Islet of Langerhans (tissue), 1 donor: Measurements from ENCODE around the gene GBX1.

Experiments used
- FAIRE-seq: peaks from one replicate; lab custom pipeline; 2011; peaks lifted over from hg19 to GRCh38; lab: Jason Lieb, UNC

The GBX1 gene

DNA sequence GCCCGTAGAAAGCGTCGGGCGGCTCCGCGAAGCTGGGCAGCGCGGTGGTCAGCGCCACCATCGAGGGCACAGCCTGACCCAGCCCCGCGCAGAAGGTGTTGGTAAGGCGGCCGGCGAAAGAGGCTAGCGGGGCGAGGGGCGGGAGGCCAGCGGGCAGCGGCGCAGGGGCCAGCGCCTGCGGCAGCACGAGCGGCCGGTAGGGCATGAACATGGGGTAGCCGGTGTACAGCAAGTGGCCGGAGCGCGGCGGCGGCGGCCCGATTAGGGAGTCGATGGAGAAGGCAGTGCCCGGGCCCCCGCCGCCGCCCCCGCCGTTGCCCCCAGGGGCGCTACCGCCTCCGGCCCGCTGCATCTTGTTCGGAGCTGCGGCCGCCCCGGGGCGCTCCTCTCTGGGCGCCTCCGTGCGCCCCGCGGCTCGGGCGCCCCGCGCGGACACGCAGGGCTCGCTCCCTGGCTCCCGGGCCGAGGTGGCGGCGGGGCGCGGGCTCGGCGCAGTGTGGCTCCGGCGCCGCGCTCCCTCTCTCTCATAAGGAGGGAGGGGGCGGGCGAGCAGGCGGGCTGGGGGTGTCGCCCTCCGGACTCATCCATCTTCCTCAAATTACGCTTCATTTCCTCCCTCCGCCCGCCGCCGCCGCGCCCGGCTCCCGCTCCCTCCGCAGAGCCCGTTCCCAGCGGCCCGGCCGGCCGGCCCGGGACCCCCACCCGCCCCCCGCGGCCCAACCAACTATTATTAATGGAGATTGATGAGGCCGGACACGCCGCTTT, at the start of gene GBX1:
Gene GBX1 (minus strand): TSS at position 498 of the 765 bp plus-strand sequence. CDS start 146 bp downstream, at position 352.
- no peak for FAIRE-seq

DNA sequence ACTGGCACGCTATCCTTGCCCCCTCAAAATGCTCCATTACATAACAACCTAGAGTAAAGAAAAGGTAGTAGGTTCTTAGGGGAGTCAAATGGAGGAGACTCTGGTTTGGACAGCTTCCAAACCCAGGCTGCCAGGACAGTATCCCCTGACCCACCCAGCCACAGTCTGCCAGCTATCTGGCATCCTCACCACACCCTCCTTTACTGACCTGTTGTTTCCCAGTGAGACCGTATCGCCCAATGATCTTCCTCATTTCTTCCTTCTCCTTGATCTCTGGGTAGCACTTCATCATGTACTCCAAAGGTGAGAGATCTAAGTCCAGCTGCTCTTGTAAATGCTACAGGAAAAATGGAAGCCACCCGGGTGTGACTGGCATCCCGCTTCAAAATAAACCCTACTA, 47.9 kb upstream of the GBX1 start:
- FAIRE-seq = no peak

DNA sequence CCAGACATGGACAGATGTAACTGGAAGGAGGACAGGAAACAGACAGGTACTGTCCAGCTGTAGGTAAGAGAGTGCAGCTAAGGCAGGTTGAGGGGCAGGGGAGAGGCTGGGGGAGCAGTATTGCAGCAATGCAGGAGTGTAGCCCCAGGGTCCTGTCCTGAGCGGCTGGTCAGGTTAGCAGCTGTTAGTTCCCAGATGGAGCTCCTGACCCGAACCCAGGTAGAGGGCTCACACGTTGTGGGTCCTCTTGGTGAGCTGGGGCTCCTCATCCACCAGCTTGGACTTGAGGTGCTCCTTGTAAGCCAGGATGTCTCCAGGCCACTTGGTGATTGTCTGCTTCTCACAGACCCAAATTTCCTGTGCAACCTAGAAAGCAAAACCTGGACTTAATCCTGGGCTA, 46.3 kb upstream of the GBX1 start:
- FAIRE-seq = no peak

DNA sequence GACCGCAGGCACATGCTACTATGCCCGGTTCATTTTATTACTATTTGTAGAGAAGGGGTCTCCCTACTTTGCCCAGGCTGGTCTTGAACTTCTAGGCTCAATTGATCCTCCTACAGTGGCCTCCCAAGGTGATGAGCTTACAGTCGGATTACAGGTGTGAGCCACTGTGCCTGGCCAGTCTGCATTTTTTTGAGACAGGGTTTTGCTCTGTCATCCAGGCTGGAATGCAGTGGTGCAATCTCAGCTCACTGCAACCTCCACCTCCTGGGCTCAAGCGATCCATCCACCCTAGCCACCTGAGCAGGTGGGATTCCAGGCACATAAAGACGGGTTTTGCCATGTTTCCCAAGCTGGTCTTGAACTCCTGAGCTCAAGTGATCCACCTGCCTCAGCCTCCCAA, 45.1 kb upstream of the GBX1 start:
- FAIRE-seq = no peak

DNA sequence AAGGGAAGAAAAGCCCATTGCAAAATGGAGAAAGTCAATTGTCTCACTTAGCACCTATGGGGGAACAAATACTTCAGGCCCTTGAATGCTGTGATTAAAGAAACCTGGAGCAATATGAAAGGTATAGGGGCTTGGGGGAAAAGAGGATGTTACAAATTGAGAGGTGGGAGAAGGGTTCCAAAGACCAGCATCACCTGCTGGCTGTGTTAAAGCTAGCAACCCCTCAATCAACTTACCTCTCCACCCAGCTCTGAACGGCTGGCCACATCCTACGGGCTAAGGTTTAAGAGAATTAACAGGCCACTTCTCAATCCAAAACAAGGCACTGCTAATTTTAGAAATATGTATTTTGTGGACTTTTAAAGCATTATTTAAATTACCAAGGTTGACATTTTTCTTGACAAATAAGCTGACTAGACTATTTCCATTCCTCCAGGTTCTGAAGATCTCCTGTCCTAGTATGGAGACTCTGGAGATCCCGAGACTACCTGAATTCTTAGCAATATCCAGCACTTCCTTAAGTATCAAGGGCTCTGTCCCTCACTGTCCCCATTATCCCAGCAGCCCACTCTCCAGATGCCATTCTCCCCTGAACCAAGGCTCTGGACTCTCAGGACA, 43.8 kb upstream of the GBX1 start:
- FAIRE-seq = no peak

DNA sequence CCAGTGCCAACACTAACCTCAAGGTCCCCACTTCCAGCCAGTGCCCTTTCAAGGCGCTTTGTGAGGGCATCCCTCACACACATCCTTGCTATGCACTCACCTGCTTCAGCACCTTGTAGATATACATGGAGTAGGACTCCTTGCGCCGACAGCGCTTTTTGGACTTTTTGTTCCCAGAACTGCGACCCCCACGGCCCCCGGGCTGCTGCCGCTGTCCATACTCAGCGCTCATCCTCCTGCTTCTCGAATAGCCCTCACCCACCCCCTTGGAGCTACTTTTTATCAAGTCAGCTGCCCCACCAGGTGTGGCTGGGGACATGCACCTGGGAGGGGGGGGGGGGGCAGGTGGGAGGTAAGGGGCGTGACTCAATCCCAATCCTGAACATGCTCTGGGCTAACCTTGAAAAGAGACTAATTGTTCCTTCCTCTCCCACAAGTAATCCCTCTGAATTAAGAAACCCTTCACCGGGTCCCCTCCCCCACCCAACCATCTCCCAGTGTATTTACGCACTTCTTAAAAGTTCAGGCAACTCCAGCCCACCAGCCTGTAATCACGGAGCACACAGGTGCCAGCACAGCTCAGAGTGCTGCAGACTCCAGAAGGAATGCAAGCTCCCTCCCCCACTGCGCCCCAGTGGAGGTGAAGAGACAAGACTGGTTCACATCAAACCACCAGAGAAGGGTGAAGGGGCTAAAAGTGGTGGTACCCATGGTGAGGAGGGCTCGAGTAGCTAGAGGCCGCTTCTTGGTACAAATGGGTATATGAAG, 42.8 kb upstream of the GBX1 start, which contains the start of gene H2BK1:
Gene H2BK1 (minus strand): TSS at position 402 of the 768 bp plus-strand sequence. CDS start 170 bp downstream, at position 232.
- FAIRE-seq = no peak

DNA sequence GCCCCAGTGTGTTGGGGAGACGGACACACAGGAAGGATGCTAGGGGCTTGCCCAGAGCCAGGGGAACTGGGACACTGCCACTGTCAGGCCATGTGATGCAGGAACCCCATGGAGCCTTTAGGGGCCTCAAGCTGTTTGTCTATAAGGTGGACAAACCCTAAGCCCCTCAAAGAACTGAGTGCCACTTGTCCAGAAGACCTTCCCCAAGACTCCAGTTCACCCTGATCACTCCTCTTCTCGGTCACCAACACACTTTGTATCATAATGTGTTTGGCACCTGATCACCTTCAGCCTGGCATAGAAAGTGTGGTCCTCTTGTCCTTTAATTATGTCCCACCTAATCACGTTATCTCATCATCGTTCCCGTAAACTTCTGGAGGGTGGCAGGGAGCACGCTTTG, 42.1 kb upstream of the GBX1 start:
- FAIRE-seq = no peak

DNA sequence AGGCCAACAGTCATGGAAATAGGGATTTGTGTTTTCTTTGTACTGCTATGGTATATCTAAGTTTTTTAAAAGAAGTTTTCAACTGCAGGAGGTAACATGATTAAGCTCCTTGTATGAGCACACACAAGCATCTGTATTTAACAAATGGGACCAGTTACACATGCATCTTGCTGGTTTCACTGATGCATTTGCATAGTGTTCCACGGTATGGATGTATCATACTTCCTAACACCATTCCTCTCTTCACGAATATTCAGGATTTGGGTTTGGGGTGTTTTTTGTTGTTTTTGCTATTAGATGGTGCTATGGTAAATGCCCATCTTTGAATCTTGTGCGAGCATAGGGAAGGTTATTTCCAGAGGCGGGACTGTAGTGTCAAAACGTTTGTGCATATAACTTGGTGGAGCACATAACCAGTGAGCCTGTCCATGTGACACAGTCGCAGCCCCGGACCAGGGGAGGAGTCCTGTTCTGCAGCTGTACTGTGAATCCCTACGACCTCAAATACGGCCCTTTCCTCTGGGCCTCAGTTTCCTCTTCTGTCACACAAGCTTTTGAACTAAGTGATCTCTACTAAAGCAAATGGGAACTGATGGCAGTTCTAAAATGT, 40.9 kb upstream of the GBX1 start:
- no peak for FAIRE-seq

DNA sequence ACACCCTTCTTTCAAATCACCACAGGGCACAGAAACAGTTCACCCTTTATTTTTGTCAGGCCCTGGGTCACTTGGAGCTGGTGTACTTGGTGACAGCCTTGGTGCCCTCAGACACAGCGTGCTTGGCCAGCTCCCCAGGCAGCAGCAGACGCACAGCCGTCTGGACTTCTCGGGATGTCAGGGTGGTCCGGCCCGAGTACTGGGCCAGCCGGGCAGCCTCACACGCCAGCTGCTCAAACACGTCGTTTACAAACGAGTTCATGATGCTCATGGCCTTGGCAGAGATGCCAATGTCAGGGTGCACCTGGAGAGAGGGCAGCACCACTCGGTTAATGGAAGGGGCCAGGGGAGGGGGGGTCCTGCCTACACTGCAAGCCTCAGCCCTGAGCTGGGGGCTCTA, 40.3 kb upstream of the GBX1 start:
- FAIRE-seq = no peak

DNA sequence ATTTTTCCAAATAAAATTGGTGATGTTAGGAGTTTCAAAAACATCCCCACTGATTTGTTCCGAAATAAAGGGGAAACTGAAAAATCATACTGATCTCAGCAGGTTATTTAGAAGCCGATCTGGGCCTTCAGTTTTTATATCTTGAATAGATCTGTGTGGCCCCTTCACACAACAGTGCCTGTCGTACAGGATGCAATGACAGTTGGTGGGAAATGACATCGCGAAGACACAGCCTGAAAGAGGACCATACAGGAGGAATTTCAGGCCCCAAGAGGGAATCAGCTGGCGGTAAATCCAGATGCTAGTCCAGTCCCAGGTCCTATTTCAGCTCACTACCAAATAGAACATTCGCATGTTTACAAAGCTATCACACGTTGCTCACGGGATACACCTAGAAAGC, 39.8 kb upstream of the GBX1 start:
- FAIRE-seq = no peak

DNA sequence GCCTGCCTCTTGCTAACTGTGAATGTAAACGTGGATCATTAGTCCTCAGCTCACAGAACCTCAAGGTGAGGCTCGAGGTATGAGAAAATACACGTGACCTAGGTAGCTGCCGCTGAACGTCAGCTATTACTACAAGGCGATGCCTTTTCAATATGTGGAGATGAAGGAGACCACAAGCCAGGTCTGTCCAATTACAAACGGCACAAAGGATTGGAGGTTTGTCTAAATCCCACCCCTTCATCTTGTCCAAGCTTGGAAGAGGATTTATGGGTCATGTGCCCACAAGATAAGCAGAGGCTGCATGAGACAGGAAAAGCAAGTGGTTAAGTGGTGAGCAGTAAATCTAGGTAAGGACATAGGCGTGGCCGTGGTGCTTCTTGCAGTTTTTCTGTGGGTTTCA, 39.4 kb upstream of the GBX1 start:
- no peak for FAIRE-seq

DNA sequence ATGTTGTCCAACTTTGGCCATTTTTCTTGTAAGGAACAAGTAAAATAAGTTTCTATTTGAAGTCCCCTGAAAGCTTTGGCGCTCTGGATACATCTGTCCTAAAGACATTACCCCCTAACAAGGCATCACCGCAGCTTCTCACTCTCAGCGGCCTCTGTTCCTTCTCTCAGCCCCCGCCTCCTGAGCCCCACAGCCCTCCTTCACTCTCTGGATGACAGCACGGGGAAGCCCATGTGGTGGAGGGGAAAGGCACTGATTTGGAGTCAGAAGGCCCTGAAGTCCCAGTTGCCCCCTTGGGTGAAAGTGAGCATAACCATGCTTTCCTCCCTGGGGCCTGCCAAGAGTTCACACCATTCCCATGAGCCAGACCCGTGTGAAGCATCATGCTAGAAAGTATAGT, 38.2 kb upstream of the GBX1 start:
- no peak for FAIRE-seq

DNA sequence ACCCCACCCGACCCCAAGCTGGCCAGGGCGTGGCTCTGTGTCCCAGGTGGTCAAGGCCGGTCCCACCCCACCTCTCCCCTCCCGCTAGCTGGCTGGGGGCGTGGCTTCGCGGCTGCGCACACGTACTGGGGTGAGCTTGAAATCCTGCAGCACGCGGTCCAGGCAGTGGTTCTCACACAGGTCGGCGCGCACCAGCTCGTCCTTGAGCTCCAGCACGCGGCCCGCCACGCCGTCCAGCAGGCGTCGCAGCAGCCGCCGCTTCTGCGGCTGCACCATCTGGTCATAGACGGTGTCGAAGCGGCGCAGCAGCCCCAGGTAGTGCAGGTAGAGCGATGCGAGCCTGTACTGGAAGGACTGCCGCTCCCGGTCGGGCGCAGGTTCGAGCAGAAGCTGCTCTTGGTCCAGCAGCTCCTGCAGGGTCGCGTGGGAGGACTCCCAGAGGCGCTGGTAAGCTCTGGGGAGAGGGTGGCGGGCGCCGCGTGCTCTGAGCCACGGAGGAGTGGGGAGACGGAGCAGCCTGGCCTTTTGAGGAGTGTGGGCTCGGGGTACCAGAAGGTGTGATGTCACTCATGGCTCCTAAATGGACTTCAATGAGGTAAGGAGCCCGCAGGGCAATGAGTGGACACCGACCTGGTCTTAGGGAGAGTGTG, 37.0 kb upstream of the GBX1 start:
- FAIRE-seq = no peak

DNA sequence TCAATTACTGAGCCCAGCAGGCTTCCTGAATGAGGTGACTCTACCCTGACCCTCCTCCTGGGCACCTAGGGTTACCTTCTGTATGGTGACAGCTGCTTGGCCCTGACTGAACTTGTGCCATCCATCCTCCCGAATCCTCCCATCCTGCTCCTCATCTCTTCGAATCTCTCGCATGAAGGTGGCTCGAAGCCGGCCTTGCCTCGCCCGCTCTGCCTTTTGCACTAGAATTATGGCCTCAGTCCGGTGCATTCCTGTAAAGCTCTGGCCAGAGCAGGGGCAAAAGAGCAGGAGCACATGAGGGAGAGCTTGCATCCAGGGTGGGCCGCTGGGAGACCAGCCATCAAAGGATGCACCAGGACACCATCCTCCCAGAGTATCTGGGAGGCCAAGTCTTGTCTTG, 35.3 kb upstream of the GBX1 start:
- no peak for FAIRE-seq

DNA sequence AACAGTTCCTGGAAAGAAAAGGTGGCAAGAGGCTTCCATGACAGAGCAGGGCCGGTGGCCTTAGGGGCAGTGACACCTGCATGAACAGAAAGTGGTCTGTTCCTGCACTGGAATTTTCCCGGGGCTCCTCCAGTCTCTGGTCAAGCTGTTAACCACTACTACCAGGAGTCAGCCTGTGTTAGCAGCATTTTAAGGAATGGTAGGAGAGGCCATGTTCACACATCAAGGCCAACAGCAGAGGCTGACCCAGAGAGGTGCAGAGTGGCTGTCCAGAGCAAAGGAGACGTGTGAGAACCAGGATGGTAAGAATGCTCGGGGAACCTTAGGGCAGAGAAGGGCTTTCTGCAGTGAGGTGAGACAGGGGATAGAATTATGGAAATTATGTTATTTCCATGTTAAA, 34.3 kb upstream of the GBX1 start:
- no peak for FAIRE-seq

DNA sequence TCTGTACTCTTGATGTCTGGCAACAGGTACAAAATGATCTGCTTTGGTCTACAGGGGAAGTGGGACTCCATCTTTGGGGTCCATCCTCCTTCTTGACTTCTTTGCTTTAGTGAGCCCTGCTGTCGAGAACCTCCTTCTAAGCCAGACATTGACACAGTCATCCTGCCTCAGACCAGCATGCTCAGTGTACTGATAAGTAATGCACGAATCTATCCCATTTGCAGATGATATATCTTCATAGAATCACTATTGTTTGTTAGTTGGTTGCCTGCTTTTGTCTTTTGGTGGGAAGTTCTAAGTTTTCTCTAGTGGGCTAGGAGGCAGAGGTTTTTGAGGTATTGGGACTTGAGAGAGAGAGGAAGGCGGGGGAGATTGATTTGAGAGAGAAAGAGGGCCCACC, 33.9 kb upstream of the GBX1 start:
- FAIRE-seq = no peak

DNA sequence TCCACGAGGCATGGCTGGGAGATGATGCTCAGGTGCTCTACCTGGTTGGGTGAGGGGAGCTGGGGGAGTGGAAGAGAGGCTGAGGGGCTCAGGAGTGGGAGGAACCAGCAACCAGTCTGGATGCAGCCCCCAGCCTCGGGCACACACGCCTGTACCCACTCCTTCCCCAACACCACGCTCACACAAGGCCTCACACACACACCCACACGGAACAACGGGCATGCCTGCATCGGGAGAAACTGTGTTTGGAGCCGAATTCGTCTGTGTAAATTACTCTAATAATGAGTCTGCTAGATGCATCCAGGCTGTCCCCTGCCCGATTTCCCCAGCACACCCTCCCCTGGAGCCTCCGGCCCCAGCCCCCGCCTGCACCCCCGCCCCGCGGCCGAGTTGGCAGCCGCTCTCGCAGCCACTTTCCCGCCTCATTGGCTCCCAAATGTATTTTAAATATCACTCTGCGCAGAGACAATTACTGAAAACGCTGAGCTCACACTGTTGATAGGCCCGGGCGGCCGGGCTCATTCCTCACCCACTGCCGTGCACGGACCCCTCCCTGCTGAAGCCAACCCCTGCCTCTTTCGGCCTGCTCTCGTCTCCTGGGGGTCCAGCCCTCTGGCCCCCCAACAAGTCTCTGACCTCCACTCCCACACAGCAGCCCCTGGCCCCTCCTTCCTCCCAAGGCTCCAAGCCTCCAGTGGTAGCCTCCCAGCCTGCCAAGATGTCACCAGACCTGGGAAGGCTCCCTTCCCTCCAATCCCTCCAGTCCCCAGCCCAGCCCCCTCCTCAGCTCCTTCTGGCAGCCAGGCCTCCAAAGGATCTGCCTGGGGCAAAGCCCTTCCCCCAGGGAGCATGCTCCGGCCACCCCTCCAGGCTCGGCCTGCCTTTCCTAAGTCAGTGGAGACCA, 31.7 kb upstream of the GBX1 start:
- no peak for FAIRE-seq

DNA sequence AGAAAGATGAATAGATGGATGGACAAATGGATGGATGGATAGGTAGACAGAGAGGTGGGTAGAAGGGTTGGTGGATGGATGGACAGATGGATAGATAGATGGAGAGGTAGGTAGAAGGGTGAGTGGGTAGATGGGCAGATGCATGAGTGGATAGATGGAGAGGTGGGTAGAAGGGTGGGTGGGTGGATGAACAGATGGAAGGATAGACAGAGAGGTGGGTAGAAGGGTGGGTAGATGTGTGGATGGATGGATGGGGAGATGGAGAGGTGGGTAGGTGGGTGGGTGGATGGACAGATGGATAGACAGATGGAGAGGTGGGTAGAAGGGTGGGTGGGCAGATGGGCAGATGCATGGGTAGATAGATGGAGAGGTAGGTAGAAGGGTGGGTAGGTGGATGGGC, 30.4 kb upstream of the GBX1 start:
- FAIRE-seq = no peak

DNA sequence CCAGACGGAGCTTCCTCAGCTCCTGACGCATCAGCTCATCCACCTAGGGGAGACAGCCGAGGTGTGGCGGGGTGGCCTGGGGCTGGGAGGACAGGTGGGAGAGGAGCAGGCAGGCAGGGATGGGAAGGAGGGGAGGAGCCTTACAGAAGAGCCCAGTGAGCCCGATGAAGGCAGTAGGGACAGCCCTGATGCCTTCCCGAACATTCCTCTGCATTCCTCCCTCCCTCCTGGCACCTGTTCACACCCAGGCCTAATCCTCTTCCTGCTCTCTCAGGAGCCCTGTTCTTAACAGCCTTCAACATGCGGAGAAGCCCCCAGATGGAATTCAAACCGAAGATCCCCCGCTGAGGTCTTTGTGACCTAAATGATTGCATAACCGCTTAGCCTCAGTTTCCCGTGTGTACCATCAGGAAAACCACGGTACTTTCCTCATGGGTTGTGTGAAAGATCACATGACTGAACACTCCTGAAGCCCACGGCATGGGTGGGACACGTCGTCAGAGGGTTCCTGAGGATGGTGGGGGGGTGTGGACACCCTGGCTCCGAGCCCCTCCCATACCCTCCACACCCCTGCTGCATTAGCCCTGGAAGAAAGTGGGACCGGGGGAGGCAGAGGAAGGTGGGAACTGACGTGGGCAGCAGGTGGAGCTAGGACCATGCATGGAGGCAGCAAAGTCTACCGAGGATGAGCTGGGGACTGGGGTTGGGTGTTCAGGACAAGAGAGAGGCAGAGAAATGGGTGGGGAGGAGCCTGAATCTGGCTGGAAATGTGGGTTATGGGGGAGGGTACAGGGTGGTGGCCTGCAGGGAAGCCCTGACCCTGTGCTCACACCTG, 28.3 kb upstream of the GBX1 start:
- no peak for FAIRE-seq

DNA sequence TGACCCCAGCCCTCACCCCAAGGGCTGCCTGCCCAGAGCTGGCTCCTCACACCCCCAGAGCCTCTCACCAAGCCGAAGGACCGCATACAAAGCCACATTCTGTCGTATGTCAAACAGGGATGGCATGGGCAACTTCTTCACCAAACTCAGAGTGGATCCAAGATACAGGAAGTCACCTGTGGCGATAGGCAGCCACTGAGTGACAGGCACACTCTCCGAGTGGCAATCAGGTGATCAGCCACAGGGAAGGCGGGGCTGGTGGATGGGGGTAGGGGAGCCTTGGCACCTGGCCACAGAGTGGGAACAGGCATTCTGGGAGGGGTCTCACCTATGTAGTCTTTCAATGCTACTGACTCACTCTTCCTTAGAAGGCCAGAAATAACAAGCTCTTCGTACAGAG, 26.7 kb upstream of the GBX1 start:
- no peak for FAIRE-seq
